ENCODE results near the gene C16orf78.
A peak's percentile ranks its signal among the peaks of the same experiment; 100 is the strongest.

Gene C16orf78

GRCh38 chr16:49373504-49373903, at the start of gene C16orf78:
TSS of gene C16orf78 (plus strand) at chr16:49373804. CDS start at chr16:49373940, 136 bp downstream.
- H3K4me3 ChIP-seq (ENCODE audit: low read depth, low read length): no peak within 1 kb of the TSS
- TF ChIP-seq POLR2A (IDR thresholded peaks at IDR 0.05; ENCODE audit: extremely low read depth, insufficient read length) (no peak), CTCF (IDR thresholded peaks at IDR 0.05; ENCODE audit: low read depth, low read length) (no peak), MYC (IDR thresholded peaks at IDR 0.05; ENCODE audit: low read depth, low read length) (no peak), MAX (IDR thresholded peaks at IDR 0.05; ENCODE audit: low read depth, low read length) (no peak)
- no peak for DNase-seq (ENCODE audit: low read depth)

- H3K4me3 ChIP-seq (ENCODE audit: low read depth, low read length): no peak overlapping the region
- TF ChIP-seq CTCF (IDR thresholded peaks at IDR 0.05; ENCODE audit: low read depth, low read length) (no peak), MYC (IDR thresholded peaks at IDR 0.05; ENCODE audit: low read depth, low read length) (no peak), POLR2A (IDR thresholded peaks at IDR 0.05; ENCODE audit: extremely low read depth, insufficient read length) (no peak), MAX (IDR thresholded peaks at IDR 0.05; ENCODE audit: low read depth, low read length) (no peak)
- DNase-seq (ENCODE audit: low read depth): no peak
These were observed 48.9 kb upstream of the C16orf78 start for GRCh38 chr16:49324703-49325102.

GRCh38 chr16:49327466-49327865, 46.1 kb upstream of the C16orf78 start:
- TF ChIP-seq MYC (IDR thresholded peaks at IDR 0.05; ENCODE audit: low read depth, low read length) (no peak), POLR2A (IDR thresholded peaks at IDR 0.05; ENCODE audit: extremely low read depth, insufficient read length) (no peak), CTCF (IDR thresholded peaks at IDR 0.05; ENCODE audit: low read depth, low read length) (no peak), MAX (IDR thresholded peaks at IDR 0.05; ENCODE audit: low read depth, low read length) (no peak)

GRCh38 chr16:49328325-49328724, 45.3 kb upstream of the C16orf78 start:
- TF ChIP-seq MAX (IDR thresholded peaks at IDR 0.05; ENCODE audit: low read depth, low read length) (no peak), MYC (IDR thresholded peaks at IDR 0.05; ENCODE audit: low read depth, low read length) (no peak), CTCF (IDR thresholded peaks at IDR 0.05; ENCODE audit: low read depth, low read length) (no peak), POLR2A (IDR thresholded peaks at IDR 0.05; ENCODE audit: extremely low read depth, insufficient read length) (no peak)
- H3K4me3 ChIP-seq (ENCODE audit: low read depth, low read length): no peak overlapping the region
- DNase-seq (ENCODE audit: low read depth): no peak

More at GRCh38 chr16:49327466-49327865, 46.1 kb upstream of the C16orf78 start:
- no peak for DNase-seq (ENCODE audit: low read depth)
- no peak overlapping the region for H3K4me3 ChIP-seq (ENCODE audit: low read depth, low read length)

GRCh38 chr16:49330562-49331201, 42.9 kb upstream of the C16orf78 start:
- H3K4me3 ChIP-seq (ENCODE audit: low read depth, low read length): no peak overlapping the region
- TF ChIP-seq MAX (IDR thresholded peaks at IDR 0.05; ENCODE audit: low read depth, low read length) (no peak), CTCF (IDR thresholded peaks at IDR 0.05; ENCODE audit: low read depth, low read length) (peak; percentile 12)
- peak; percentile 68 for DNase-seq (ENCODE audit: low read depth)
